ENCODE data around the gene TBC1D2B.

TBC1D2B gene

DNA sequence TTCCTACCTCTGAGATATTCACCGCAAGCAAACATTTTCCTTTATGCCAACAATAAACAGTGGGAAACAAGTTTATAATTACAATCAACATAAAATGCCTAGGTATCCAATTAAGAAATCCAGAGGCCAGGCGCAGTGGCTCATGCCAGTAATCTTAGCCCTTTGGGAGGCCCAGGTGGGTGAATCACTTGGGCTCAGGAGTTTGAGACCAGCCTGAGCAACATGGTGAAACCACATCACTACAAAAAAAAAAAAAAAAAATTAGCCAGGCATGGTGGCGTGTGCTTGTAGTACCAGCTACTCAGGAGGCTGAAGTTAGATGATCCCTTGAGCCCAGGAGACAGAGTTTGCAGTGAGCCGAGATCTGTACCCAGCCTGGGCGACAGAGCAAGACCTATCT is 17.3 kb downstream of the TBC1D2B start:
- Histone ChIP-seq H3K9ac (no peak overlapping the region), H3K4me3 (ENCODE audit: low read depth, low read length) (no peak overlapping the region), H2AFZ (no peak overlapping the region), H3K79me2 (peaks cover 31% of the 10 kb centered on the region), H3K27ac (no peak overlapping the region), H3K9me3 (ENCODE audit: control insufficient read depth, low read length) (no peaks in the 10 kb centered on the region), H3K4me1 (peaks cover 22% of the 10 kb centered on the region), H3K4me2 (ENCODE audit: low read length) (no peak overlapping the region), H3K36me3 (ENCODE audit: control insufficient read depth, insufficient read depth, low read length) (no peaks in the 10 kb centered on the region), H3K27me3 (ENCODE audit: control insufficient read depth, insufficient read depth, low read length) (no peaks in the 10 kb centered on the region)
- TF ChIP-seq, protein P1, sequence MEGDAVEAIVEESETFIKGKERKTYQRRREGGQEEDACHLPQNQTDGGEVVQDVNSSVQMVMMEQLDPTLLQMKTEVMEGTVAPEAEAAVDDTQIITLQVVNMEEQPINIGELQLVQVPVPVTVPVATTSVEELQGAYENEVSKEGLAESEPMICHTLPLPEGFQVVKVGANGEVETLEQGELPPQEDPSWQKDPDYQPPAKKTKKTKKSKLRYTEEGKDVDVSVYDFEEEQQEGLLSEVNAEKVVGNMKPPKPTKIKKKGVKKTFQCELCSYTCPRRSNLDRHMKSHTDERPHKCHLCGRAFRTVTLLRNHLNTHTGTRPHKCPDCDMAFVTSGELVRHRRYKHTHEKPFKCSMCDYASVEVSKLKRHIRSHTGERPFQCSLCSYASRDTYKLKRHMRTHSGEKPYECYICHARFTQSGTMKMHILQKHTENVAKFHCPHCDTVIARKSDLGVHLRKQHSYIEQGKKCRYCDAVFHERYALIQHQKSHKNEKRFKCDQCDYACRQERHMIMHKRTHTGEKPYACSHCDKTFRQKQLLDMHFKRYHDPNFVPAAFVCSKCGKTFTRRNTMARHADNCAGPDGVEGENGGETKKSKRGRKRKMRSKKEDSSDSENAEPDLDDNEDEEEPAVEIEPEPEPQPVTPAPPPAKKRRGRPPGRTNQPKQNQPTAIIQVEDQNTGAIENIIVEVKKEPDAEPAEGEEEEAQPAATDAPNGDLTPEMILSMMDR (IDR thresholded peaks at IDR 0.05), result no peak

DNA sequence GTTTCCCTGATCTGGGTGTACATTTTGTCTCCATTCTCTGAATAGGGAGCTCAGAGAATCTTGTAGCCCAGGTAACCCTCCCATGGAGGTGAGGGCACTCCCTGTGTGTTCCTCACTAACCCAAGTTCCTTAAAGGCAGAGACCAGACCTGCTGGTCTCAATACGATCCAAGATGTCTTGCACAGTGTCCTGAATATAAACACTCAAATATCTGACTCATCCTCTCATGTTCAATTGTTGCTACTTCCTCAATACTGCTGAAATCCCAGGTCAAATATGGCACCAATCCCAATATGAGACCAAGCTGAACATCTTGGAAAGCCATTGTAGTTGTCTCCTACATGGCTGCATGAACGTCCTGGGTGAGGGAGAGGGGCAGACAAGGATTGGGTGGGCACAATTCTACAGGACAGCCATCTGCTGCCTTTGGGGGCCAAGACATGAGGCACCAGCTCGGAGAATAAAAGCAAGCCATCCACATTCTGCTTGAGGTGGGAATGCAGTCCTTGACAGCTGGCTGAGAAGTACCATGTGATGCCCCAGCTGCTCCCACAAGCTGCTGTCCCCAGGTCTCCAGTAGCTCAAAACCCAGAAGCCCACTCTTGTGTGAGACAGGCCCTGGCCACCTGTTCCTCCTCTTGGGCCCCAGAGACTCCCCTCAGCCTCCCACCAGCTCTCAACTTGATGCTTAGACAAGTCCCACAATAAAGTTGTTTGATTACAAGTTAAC is 18.2 kb downstream of the TBC1D2B start:
- TF ChIP-seq, protein P1 (IDR thresholded peaks at IDR 0.05), result no peak
- no peaks in the 10 kb centered on the region for H3K9me3 ChIP-seq (ENCODE audit: control insufficient read depth, low read length)
- no peak overlapping the region for H3K4me3 ChIP-seq (ENCODE audit: low read depth, low read length)
- no peak overlapping the region for H2AFZ ChIP-seq
- H3K36me3 ChIP-seq (ENCODE audit: control insufficient read depth, insufficient read depth, low read length), result no peaks in the 10 kb centered on the region
- peaks cover 34% of the 10 kb centered on the region for H3K79me2 ChIP-seq
- H3K4me1 ChIP-seq, result peaks cover 15% of the 10 kb centered on the region
- no peak overlapping the region for H3K9ac ChIP-seq
- H3K27ac ChIP-seq, result peak overlapping the region; percentile 32
- H3K27me3 ChIP-seq (ENCODE audit: control insufficient read depth, insufficient read depth, low read length), result no peaks in the 10 kb centered on the region
- no peak overlapping the region for H3K4me2 ChIP-seq (ENCODE audit: low read length)

DNA sequence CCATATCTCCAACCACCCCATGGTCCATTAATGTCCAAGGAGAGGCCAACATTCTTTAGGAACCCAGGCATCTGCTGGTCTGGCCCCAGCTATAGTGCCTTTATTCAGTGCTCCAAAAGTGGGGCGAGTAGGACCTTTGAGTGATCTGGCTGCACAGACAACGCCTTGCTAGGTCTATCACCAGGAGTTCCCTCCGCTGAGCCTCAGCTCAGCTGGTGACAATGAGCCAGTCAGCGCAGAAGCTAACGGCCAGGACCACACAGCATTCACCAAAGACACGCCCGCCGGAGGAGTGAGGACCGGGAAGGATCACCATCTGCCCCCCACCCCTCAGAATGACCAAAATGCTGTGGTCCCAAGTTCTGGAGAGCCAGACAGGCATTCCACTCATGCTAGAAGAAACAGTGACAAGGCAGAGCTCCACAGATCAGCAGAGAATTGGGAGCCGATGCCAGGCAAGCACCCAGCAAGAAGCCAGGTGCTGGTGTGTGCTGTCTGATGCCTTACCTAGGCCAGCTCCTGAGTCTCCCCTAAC is 19.0 kb downstream of the TBC1D2B start:
- Histone ChIP-seq H3K4me3 (ENCODE audit: low read depth, low read length) (no peak overlapping the region), H3K79me2 (peaks cover 32% of the 10 kb centered on the region), H3K4me1 (peaks cover 11% of the 10 kb centered on the region), H3K9ac (no peak overlapping the region), H3K36me3 (ENCODE audit: control insufficient read depth, insufficient read depth, low read length) (no peaks in the 10 kb centered on the region), H3K27me3 (ENCODE audit: control insufficient read depth, insufficient read depth, low read length) (no peaks in the 10 kb centered on the region), H3K9me3 (ENCODE audit: control insufficient read depth, low read length) (no peaks in the 10 kb centered on the region), H3K27ac (peak overlapping the region; percentile 32), H3K4me2 (ENCODE audit: low read length) (no peak overlapping the region), H2AFZ (no peak overlapping the region)
- TF ChIP-seq, protein P1 (IDR thresholded peaks at IDR 0.05), result no peak

DNA sequence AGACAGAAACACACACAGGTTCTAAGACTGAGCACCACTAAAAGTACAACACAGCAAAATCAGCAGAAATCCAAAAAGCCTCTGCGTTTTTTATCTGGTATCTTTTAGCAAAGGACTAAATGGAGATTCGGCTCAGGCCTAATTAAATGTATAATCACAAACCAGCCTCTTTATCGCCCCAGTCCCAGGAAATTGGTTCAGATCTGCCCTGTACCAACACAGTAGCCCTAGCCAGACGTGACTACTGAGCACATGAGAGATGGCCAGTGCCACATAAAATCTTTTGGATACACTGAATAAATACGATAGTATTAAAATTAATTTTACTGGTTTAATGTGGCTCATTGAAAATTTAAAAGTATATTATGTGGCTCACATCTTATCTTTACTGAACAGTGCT is 19.7 kb downstream of the TBC1D2B start:
- TF ChIP-seq, protein P1 (IDR thresholded peaks at IDR 0.05), result no peak
- H3K9me3 ChIP-seq (ENCODE audit: control insufficient read depth, low read length), result no peaks in the 10 kb centered on the region
- H3K27me3 ChIP-seq (ENCODE audit: control insufficient read depth, insufficient read depth, low read length), result no peaks in the 10 kb centered on the region
- no peak overlapping the region for H3K4me3 ChIP-seq (ENCODE audit: low read depth, low read length)
- H3K9ac ChIP-seq, result no peak overlapping the region
- H3K4me1 ChIP-seq, result peaks cover 11% of the 10 kb centered on the region
- H3K36me3 ChIP-seq (ENCODE audit: control insufficient read depth, insufficient read depth, low read length), result no peaks in the 10 kb centered on the region
- H3K27ac ChIP-seq, result no peak overlapping the region
- no peak overlapping the region for H2AFZ ChIP-seq
- H3K79me2 ChIP-seq, result peaks cover 35% of the 10 kb centered on the region
- H3K4me2 ChIP-seq (ENCODE audit: low read length), result no peak overlapping the region
